ENCODE data around the gene RASGEF1C.

- TF ChIP-seq POLR2AphosphoS5 (IDR thresholded peaks at IDR 0.05; ENCODE audit: low read depth, low read length) (no peak), SIN3A (IDR thresholded peaks at IDR 0.05; ENCODE audit: borderline replicate concordance, insufficient read depth, low read length) (no peak), TAF1 (IDR thresholded peaks at IDR 0.05; ENCODE audit: borderline replicate concordance, insufficient read depth, low read length) (no peak), REST (IDR thresholded peaks at IDR 0.05; ENCODE audit: insufficient read depth in 1 of 2, low read depth in 2 of 2, low read length in 2 of 2) (no peak)
Observed at GRCh38 chr5:180233729-180234128, 24.7 kb upstream of the RASGEF1C start.

Data from PFSK-1 (cell line).